K562 (cell line): ENCODE results near the gene ATXN7L1.

Experiments
- ETV5 ChIP-seq: sonication (generic); formaldehyde crosslinking; IDR thresholded peaks from 2 replicates; pipeline ENCODE4 v1.4.0; 2020; ENCODE audit warnings: low read depth, mild to moderate bottlenecking, missing genetic modification reagents
- KLF6 ChIP-seq: fragments of 250-450 bp; sonication (Bioruptor Pico); IDR thresholded peaks from 2 replicates; pipeline ENCODE4 v1.4.0; 2020; ENCODE audit warnings: mild to moderate bottlenecking, moderate library complexity, borderline replicate concordance
- NCOA6 ChIP-seq: fragments of 450-650 bp; IDR thresholded peaks from 2 replicates; pipeline ENCODE4 v1.6.1; 2017; ENCODE audit warnings: mild to moderate bottlenecking
- NUFIP1 ChIP-seq: fragments of 450-650 bp; IDR thresholded peaks from 2 replicates; pipeline ENCODE4 v1.6.1; 2018; ENCODE audit not compliant: partially characterized antibody
- POLR2A ChIP-seq: fragments of 450-650 bp; conservative IDR thresholded peaks from 2 replicates; pipeline ENCODE4 v1.6.1; 2016
- TAF1 ChIP-seq: IDR thresholded peaks from 2 replicates; pipeline ENCODE4 v1.6.1; 2011; ENCODE audit warnings: mild to moderate bottlenecking, low read length, moderate library complexity; ENCODE audit not compliant: insufficient read depth, control insufficient read depth, severe bottlenecking; ENCODE audit errors: extremely low read depth
- ZNF445 ChIP-seq: fragments of 250-450 bp; sonication (Bioruptor Pico); IDR thresholded peaks from 2 replicates; pipeline ENCODE4 v1.4.0; 2020; ENCODE audit warnings: low read depth, mild to moderate bottlenecking, moderate library complexity
- ZNF707 ChIP-seq: fragments of 250-450 bp; sonication (Bioruptor Pico); conservative IDR thresholded peaks from 2 replicates; pipeline ENCODE4 v1.8.0; 2022; ENCODE audit warnings: inconsistent platforms, mild to moderate bottlenecking, moderate library complexity

DNA sequence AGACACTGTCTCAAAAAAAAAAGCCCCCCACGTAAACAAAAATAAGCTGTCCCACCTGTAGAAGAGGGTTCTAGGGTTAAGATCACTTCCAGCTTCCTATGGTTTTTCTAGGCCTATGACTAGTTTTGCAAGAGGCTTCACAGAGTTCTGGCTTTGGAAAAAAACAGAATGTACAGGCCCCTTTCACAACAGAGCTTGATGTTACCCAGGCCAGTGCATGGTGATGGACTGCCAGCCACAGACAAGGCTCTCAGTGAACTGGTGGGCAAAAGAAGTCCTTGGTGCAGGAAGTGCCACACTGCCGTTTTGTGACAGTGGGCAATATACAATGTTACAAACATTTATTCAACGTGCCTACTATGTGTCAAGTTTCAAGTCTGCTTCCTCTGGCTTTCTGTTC lies 276.8 kb downstream of the ATXN7L1 start:
- TF ChIP-seq POLR2A: no peak
- no peak for TF ChIP-seq KLF6 (CRISPR knock-in tag)
- TF ChIP-seq NCOA6: no peak
- no peak for TF ChIP-seq ETV5
- no peak for TF ChIP-seq ZNF707
- no peak for TF ChIP-seq TAF1
- TF ChIP-seq ZNF445: no peak
- TF ChIP-seq NUFIP1: no peak
